ENCODE results near the gene NOA1. TPM values are rescaled to one million over a fixed set of nuclear protein-coding genes. Genes with fewer than 3 reads are reported as not detected.
A peak's percentile ranks its signal among the peaks of the same experiment; 100 is the strongest.

The NOA1 gene
- total and polyA plus RNA-seq, 4 donors, result 5.8 to 20.2 (median 14.9) TPM

DNA sequence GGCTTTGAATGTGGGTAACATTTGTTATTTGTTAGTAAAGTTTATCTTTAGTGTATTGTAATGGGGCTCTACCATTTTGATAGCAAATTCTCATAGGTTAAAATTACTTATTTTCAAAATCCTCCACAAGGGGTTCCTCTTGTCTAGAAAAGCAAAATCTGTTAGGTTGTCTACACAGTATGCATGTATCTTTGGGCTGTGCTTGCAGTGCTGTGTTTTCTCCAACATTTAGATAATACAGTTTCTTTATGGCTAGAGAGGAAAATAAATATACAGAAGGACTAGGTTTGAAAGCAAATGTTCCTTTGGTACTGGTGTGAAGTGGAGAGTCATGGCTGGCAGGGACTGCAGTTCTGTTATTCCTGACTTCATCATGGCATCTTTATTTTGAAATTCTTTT, 41.6 kb upstream of the NOA1 start:
- Histone ChIP-seq H3K27ac (ENCODE audit: low read depth in 1 of 2, low read length in 1 of 2) (peak overlapping the region in 1 of 2 donors; percentile 29), H3K36me3 (ENCODE audit: control insufficient read depth in 4 of 4, insufficient read depth in 4 of 4, low read length in 4 of 4) (peaks cover 17 to 59% (median 40%) of the 10 kb centered on the region in 4 donors), H3K9ac (ENCODE audit: insufficient read depth in 1 of 2, low read length in 2 of 2) (no peak overlapping the region), H3K9me3 (ENCODE audit: control insufficient read depth in 4 of 4, insufficient read depth in 3 of 4, low read length in 3 of 4) (no peaks in the 10 kb centered on the region), H3K27me3 (ENCODE audit: control insufficient read depth in 3 of 3, insufficient read depth in 3 of 3, low read length in 2 of 3) (no peaks in the 10 kb centered on the region), H3K4me1 (ENCODE audit: control insufficient read depth in 5 of 5, insufficient read depth in 5 of 5, low read length in 5 of 5) (peaks cover 0 to 20% (median 0%) of the 10 kb centered on the region in 5 donors), H3K4me3 (no peak overlapping the region)
- DNase-seq (peak in 2 of 3 donors; percentile 25 to 29), ATAC-seq (ENCODE audit: insufficient read depth, low FRiP score) (no peak)
- TF ChIP-seq, protein P1, sequence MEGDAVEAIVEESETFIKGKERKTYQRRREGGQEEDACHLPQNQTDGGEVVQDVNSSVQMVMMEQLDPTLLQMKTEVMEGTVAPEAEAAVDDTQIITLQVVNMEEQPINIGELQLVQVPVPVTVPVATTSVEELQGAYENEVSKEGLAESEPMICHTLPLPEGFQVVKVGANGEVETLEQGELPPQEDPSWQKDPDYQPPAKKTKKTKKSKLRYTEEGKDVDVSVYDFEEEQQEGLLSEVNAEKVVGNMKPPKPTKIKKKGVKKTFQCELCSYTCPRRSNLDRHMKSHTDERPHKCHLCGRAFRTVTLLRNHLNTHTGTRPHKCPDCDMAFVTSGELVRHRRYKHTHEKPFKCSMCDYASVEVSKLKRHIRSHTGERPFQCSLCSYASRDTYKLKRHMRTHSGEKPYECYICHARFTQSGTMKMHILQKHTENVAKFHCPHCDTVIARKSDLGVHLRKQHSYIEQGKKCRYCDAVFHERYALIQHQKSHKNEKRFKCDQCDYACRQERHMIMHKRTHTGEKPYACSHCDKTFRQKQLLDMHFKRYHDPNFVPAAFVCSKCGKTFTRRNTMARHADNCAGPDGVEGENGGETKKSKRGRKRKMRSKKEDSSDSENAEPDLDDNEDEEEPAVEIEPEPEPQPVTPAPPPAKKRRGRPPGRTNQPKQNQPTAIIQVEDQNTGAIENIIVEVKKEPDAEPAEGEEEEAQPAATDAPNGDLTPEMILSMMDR (IDR thresholded peaks at IDR 0.05; ENCODE audit: control extremely low read depth, extremely low read depth), result no peak

GRCh38 chr4:57013543-57014120, 36.2 kb upstream of the NOA1 start:
- peaks cover 0 to 1% (median 0%) of the 10 kb centered on the region in 5 donors for H3K4me1 ChIP-seq (ENCODE audit: control insufficient read depth in 5 of 5, insufficient read depth in 5 of 5, low read length in 5 of 5)
- no peak overlapping the region for H3K9ac ChIP-seq (ENCODE audit: insufficient read depth in 1 of 2, low read length in 2 of 2)
- H3K27me3 ChIP-seq (ENCODE audit: control insufficient read depth in 3 of 3, insufficient read depth in 3 of 3, low read length in 2 of 3), result no peaks in the 10 kb centered on the region
- H3K27ac ChIP-seq (ENCODE audit: low read depth in 1 of 2, low read length in 1 of 2), result no peak overlapping the region
- 74 to 81% methylated on average over 4 of the region's 4 CpGs for WGBS, 2 donors
- DNase-seq, result no peak
- H3K4me3 ChIP-seq, result no peak overlapping the region
- H3K36me3 ChIP-seq (ENCODE audit: control insufficient read depth in 4 of 4, insufficient read depth in 4 of 4, low read length in 4 of 4), result peaks cover 19 to 46% (median 32%) of the 10 kb centered on the region in 4 donors
- H3K9me3 ChIP-seq (ENCODE audit: control insufficient read depth in 4 of 4, insufficient read depth in 3 of 4, low read length in 3 of 4), result no peaks in the 10 kb centered on the region
- no peak for ATAC-seq (ENCODE audit: insufficient read depth, low FRiP score)
- TF ChIP-seq, protein P1 (IDR thresholded peaks at IDR 0.05; ENCODE audit: control extremely low read depth, extremely low read depth), result no peak

- H3K4me3 ChIP-seq, result no peak overlapping the region
- DNase-seq, result no peak
- 98 to 100% methylated on average over 1 of the region's 1 CpG for WGBS, 2 donors
- H3K36me3 ChIP-seq (ENCODE audit: control insufficient read depth in 4 of 4, insufficient read depth in 4 of 4, low read length in 4 of 4), result peaks cover 23 to 34% (median 30%) of the 10 kb centered on the region in 4 donors
- TF ChIP-seq, protein P1 (IDR thresholded peaks at IDR 0.05; ENCODE audit: control extremely low read depth, extremely low read depth), result no peak
- H3K27ac ChIP-seq (ENCODE audit: low read depth in 1 of 2, low read length in 1 of 2), result no peak overlapping the region
- H3K9me3 ChIP-seq (ENCODE audit: control insufficient read depth in 4 of 4, insufficient read depth in 3 of 4, low read length in 3 of 4), result no peaks in the 10 kb centered on the region
- no peaks in the 10 kb centered on the region for H3K27me3 ChIP-seq (ENCODE audit: control insufficient read depth in 3 of 3, insufficient read depth in 3 of 3, low read length in 2 of 3)
- H3K9ac ChIP-seq (ENCODE audit: insufficient read depth in 1 of 2, low read length in 2 of 2), result no peak overlapping the region
- H3K4me1 ChIP-seq (ENCODE audit: control insufficient read depth in 5 of 5, insufficient read depth in 5 of 5, low read length in 5 of 5), result peaks cover 0 to 12% (median 2%) of the 10 kb centered on the region in 5 donors
- ATAC-seq (ENCODE audit: insufficient read depth, low FRiP score), result no peak
Observed at GRCh38 chr4:56999751-57000150, 22.3 kb upstream of the NOA1 start.

DNA sequence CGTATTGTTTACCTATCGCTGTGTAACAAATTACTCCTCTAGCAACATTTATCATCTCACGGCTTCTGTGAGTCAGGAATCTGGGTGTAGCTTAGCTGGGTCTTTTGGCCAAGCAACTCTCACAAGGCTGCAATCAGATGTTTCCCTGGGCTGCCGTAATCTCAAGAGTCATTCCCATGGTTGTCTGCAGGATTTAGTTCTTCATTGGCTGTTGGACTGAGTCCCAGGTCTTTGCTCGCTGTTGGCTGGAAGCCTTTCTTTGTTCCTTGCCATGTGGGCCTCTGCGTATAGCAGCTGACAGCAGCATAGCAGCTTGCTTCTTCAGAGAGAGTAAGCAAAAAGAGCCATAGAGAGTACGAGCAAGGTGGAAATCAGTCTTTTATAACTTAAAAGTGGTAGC, 18.1 kb upstream of the NOA1 start:
- Histone ChIP-seq H3K4me1 (ENCODE audit: control insufficient read depth in 5 of 5, insufficient read depth in 5 of 5, low read length in 5 of 5) (peaks cover 0 to 12% (median 2%) of the 10 kb centered on the region in 5 donors), H3K9ac (ENCODE audit: insufficient read depth in 1 of 2, low read length in 2 of 2) (peak overlapping the region in 1 of 2 donors; percentile 70), H3K27me3 (ENCODE audit: control insufficient read depth in 3 of 3, insufficient read depth in 3 of 3, low read length in 2 of 3) (no peaks in the 10 kb centered on the region), H3K9me3 (ENCODE audit: control insufficient read depth in 4 of 4, insufficient read depth in 3 of 4, low read length in 3 of 4) (no peaks in the 10 kb centered on the region), H3K36me3 (ENCODE audit: control insufficient read depth in 4 of 4, insufficient read depth in 4 of 4, low read length in 4 of 4) (peaks cover 21 to 31% (median 28%) of the 10 kb centered on the region in 4 donors), H3K27ac (ENCODE audit: low read depth in 1 of 2, low read length in 1 of 2) (no peak overlapping the region), H3K4me3 (no peak overlapping the region)
- ATAC-seq (ENCODE audit: insufficient read depth, low FRiP score), result no peak
- WGBS, 2 donors, result 60 to 77% methylated on average over 7 of the region's 7 CpGs
- peak; percentile 92 to 98 (median 97) for DNase-seq
- TF ChIP-seq, protein P1 (IDR thresholded peaks at IDR 0.05; ENCODE audit: control extremely low read depth, extremely low read depth), result no peak

Data from lung (tissue), 12 donors.